Prostate gland (tissue), 2 donors: ENCODE data around the gene DCAF8L2.

ENCODE experiments used
- POLR2A ChIP-seq: fragments of 450-650 bp; IDR thresholded peaks from one replicate; pipeline ENCODE4 v1.6.1; 2016; ENCODE audit warnings: antibody characterized with exemption, mild to moderate bottlenecking
- TF ChIP-seq, protein P1 (sequence below), 4 experiments: fragments of 200-600 bp in 2 of 4; fragments of 450-650 bp in 2 of 4; sonication (generic) in 2 of 4; IDR thresholded peaks; 1 replicate in 3 of 4; 2 replicates in 1 of 4; pipeline ENCODE4 v1.5.1; 2016 to 2019; ENCODE audit warnings: antibody characterized with exemption in 4 of 4, mild to moderate bottlenecking in 2 of 4, moderate library complexity in 2 of 4

GRCh38 chrX:27765718-27766117, 175.6 kb downstream of the DCAF8L2 start:
- TF ChIP-seq, protein P1, sequence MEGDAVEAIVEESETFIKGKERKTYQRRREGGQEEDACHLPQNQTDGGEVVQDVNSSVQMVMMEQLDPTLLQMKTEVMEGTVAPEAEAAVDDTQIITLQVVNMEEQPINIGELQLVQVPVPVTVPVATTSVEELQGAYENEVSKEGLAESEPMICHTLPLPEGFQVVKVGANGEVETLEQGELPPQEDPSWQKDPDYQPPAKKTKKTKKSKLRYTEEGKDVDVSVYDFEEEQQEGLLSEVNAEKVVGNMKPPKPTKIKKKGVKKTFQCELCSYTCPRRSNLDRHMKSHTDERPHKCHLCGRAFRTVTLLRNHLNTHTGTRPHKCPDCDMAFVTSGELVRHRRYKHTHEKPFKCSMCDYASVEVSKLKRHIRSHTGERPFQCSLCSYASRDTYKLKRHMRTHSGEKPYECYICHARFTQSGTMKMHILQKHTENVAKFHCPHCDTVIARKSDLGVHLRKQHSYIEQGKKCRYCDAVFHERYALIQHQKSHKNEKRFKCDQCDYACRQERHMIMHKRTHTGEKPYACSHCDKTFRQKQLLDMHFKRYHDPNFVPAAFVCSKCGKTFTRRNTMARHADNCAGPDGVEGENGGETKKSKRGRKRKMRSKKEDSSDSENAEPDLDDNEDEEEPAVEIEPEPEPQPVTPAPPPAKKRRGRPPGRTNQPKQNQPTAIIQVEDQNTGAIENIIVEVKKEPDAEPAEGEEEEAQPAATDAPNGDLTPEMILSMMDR (IDR thresholded peaks at IDR 0.05), result no peak
- no peak for TF ChIP-seq POLR2A
